Measurements from ENCODE around the gene TMEM221. TPM values are rescaled to one million over a fixed set of nuclear protein-coding genes. Genes with fewer than 3 reads are reported as not detected.

TMEM221 gene
- under 1 TPM in 1 of 3 donors, not detected in 2; 0.24 TPM for polyA plus RNA-seq

DNA sequence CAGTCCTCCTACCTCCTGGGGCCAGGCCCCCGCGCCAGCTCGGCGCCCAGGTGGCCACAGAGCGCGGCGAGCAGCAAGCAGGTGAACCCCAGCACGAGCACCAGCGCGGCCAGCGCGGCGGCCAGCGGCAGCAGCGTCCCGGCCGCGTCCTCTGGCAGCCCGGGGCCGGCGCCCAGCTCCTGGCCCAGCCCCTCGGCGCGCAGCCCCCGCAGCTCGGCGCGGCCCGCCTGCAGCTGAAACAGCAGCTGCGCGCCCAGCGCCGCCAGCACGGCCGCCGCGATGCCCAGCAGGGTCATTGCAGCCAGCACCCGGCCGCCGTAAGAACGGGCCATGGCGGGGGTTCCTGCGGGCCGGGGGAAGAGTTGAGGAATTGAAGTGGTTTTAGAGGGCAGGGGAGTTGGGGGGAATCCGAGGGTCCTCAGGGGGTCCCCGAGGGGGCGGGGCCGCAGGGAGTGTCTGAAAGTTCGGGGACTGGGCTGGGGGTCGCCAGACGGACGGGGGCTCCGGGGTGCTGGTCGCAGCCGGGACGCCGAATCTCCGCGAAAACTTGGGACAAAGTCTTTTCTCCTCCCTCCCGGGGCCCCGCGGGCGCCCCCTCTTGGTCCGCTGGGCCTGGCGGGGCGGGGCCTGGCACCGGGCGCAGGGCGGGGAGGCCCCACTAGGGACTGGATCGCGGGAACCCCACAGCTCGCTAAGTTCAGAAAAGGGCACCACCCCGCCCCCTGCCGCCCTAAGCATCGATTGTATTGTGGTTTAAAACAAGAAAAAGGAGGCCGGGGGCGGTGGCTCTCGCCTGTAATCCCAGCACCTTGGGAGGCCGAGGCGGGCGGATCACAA is at the start of gene TMEM221:
Gene TMEM221 (minus strand): TSS at position 538 of the 837 bp plus-strand sequence. CDS start 206 bp downstream, at position 332.
- peaks cover 5 to 14% (median 10%) of the 10 kb centered on the region in 3 donors for H3K27me3 Mint-ChIP-seq (ENCODE audit: low read depth in 3 of 3)
- DNase-seq, result peak; percentile 24 to 35 (median 32)
- H3K9me3 Mint-ChIP-seq, result no peaks in the 10 kb centered on the region
- H3K4me1 Mint-ChIP-seq, result peaks cover 5 to 8% of the 10 kb centered on the region in 2 donors
- H3K36me3 Mint-ChIP-seq, result peaks cover 0 to 3% (median 0%) of the 10 kb centered on the region in 3 donors
- no peak within 1 kb of the TSS for H3K27ac Mint-ChIP-seq
- H3K4me3 Mint-ChIP-seq, result peak within 1 kb of the TSS in 3 of 5 donors; percentile 10 to 42 (median 36)

DNA sequence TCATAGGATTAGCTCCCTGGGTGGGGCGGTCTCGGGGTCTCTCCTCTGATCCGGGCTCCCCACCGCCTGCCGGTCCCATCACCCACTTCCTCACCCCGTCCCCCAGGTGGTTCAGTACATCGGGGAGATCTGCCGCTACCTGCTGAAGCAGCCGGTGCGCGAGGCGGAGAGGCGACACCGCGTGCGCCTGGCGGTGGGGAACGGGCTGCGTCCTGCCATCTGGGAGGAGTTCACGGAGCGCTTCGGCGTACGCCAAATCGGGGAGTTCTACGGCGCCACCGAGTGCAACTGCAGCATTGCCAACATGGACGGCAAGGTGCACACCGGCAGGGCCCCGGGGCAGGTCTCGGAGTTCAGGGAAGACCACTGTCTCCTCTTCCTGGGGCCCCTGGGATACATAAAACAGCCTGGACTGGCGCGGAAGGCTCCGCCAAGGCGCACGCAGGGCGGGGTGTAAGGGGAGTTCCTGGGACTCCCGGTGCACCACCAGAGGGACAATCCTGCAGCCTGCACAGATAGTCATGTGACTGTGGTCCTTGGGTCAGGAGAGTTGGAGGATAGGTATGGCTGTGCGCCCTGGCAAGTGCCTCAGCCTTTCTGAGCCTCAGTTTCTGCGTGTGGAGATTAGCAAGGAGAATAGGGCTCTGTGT is 48.8 kb upstream of the TMEM221 start:
- H3K36me3 Mint-ChIP-seq, result no peaks in the 10 kb centered on the region
- H3K27me3 Mint-ChIP-seq (ENCODE audit: low read depth in 3 of 3), result peaks cover 0 to 4% (median 0%) of the 10 kb centered on the region in 3 donors
- no peaks in the 10 kb centered on the region for H3K9me3 Mint-ChIP-seq
- peaks cover 12 to 23% of the 10 kb centered on the region in 2 donors for H3K4me1 Mint-ChIP-seq
- no peak for DNase-seq
- H3K4me3 Mint-ChIP-seq, result no peak overlapping the region
- H3K27ac Mint-ChIP-seq, result peak overlapping the region in 1 of 6 donors; percentile 51

DNA sequence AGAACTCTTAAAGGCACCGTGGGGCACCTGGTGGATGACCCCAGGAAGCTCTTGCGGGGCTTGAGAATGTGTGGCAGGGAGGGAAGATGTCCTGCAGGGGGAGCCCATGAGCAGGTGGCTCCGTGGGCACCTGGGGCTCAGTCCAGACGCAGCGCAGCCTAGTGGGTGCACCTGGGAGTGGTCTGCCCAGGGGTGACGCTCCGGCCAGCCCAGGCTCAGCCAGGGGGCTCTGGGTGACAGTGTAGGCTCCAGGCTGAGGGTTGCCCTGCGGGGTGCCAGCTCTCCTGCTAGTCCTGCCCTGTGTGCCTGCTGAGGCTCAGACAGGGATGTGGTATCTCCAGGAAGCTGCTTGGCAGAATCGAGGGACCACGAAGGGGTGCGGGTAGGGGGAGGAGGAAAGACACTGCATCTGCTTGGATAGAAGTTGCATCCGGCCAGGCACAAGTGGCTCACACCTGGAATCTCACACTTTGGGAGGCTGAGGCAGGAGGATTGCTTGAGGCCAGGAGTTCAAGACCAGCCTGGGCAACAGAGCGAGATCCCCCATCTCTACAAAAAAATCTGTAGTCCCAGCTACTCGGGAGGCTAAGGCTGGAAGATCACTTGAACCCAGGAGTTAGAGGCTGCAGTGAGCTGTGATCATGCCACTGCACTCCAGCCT is 48.0 kb upstream of the TMEM221 start:
- peak; percentile 80 to 81 (median 80) for DNase-seq
- Mint-ChIP-seq H3K4me1 (peaks cover 16 to 25% of the 10 kb centered on the region in 2 donors), H3K4me3 (no peak overlapping the region), H3K9me3 (no peaks in the 10 kb centered on the region), H3K27ac (peak overlapping the region in 5 of 6 donors; percentile 46 to 86 (median 49)), H3K27me3 (ENCODE audit: low read depth in 3 of 3) (peaks cover 0 to 4% (median 0%) of the 10 kb centered on the region in 3 donors), H3K36me3 (no peaks in the 10 kb centered on the region)

DNA sequence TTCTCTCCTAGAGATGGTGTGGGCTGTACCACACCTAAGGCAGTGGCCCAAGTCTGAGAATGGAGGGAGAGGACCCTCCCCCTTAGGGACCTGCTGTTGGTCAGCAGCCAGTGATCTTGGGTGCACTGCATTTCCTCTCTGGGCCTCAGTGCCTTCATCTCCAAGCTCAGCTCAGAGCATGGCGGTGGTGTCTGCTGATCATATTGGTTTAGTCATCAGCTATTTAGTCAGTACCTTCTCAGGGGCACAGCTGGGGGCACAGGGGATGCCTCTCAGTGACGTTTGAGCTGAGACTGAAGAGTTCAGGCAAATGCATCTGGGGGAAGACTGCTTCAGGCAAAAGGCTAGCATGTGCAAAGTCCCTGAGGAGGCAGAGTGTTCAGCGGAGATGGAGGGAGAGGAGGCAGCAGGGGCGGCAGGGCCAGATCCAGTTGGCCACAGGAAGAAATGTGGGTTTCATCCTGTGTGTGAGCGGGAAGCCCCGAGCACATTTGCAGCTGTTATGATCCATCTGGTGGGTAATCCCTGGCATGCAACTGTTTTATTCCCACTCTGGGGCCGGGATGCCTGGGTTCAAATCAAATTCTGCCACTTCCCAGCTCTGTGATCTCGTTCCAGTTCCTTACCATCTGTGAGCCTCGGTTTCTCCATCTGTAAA is 47.3 kb upstream of the TMEM221 start:
- no peak overlapping the region for H3K4me3 Mint-ChIP-seq
- H3K9me3 Mint-ChIP-seq, result no peaks in the 10 kb centered on the region
- peaks cover 22 to 32% of the 10 kb centered on the region in 2 donors for H3K4me1 Mint-ChIP-seq
- peak overlapping the region in 5 of 6 donors; percentile 48 to 86 (median 72) for H3K27ac Mint-ChIP-seq
- no peak for DNase-seq
- no peaks in the 10 kb centered on the region for H3K27me3 Mint-ChIP-seq (ENCODE audit: low read depth in 3 of 3)
- H3K36me3 Mint-ChIP-seq, result no peaks in the 10 kb centered on the region

DNA sequence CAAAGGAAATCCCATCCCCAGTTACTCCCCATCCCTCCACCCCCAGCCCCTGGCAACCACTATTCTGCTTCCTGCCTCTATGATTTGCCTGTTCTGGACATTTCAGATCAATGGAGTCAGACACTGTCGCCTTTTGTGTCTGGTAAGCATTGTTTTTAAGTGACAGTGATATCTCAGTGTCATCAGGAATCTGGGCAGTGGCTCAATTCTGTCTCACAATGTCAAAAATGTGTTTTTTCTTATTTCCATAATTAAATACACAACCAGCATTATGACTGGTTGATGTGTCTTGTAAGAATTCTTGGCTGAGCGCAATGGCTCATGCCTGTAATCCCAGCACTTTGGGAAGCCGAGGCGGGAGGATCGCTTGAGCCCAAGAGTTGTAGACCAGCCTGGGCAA is 42.8 kb upstream of the TMEM221 start:
- Mint-ChIP-seq H3K27ac (peak overlapping the region; percentile 51 to 100 (median 94)), H3K4me1 (peaks cover 50 to 54% of the 10 kb centered on the region in 2 donors), H3K36me3 (no peaks in the 10 kb centered on the region), H3K4me3 (peak overlapping the region in 1 of 5 donors; percentile 59), H3K27me3 (ENCODE audit: low read depth in 3 of 3) (peaks cover 4 to 15% (median 11%) of the 10 kb centered on the region in 3 donors), H3K9me3 (no peaks in the 10 kb centered on the region)
- DNase-seq, result no peak

DNA sequence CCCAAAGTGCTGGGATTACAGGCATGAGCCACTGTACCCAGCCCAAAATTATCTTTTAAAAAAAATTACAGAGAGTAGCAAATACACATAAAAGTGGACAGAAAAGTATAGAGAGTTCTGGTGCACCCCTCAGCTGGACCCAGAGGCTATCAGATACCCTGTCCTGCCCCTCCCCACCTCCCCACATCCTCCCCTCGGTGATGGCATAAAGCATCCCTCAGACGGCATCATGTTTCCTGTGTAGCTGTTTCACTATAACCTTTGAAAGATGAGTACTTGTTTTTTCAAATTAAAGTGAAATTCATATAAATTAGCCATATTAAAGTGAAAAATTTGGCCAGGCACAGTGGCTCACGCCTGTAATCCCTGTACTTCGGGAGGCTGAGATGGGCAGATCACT is 41.9 kb upstream of the TMEM221 start:
- Mint-ChIP-seq H3K27me3 (ENCODE audit: low read depth in 3 of 3) (peaks cover 4 to 15% (median 11%) of the 10 kb centered on the region in 3 donors), H3K27ac (peak overlapping the region; percentile 84 to 100 (median 94)), H3K4me1 (peaks cover 43 to 46% of the 10 kb centered on the region in 2 donors), H3K4me3 (peak overlapping the region; percentile 40 to 74 (median 61)), H3K36me3 (no peaks in the 10 kb centered on the region), H3K9me3 (no peaks in the 10 kb centered on the region)
- peak; percentile 69 to 73 (median 71) for DNase-seq

DNA sequence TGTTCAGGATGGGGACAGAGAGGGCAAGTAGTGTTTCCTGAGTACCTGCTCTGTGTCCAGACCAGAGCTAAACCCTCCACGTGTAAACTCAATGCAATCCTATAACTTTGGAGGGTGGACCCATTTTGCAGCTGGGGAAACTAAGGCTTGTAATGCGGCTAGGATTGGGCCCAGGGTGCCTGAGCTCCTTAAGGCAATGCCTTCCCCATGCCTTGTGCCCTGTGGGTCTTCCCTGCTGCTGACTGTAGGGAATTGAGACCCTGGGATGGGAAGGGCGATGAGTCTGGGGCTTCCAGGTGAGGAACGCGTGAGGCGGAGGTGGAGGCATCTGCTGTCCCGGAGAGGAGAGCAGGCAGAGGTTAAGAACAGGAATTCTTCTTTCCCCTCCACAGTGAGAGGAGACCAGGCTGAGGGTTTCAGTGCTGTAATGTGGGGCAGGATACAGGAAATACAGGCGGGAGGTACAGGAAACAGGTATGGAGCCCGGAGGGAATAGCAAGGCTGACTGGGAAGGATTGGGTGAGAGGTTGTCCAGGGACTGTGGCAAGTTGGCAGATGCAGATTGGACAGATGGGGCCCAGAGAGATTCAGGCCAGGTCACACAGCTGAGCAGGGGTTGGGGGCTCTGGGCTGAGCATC is 41.0 kb upstream of the TMEM221 start:
- peaks cover 4 to 17% (median 11%) of the 10 kb centered on the region in 3 donors for H3K27me3 Mint-ChIP-seq (ENCODE audit: low read depth in 3 of 3)
- no peaks in the 10 kb centered on the region for H3K9me3 Mint-ChIP-seq
- peaks cover 45 to 46% of the 10 kb centered on the region in 2 donors for H3K4me1 Mint-ChIP-seq
- peaks cover 0 to 3% (median 0%) of the 10 kb centered on the region in 3 donors for H3K36me3 Mint-ChIP-seq
- H3K27ac Mint-ChIP-seq, result peak overlapping the region; percentile 92 to 100 (median 98)
- DNase-seq, result no peak
- peak overlapping the region; percentile 75 to 91 (median 83) for H3K4me3 Mint-ChIP-seq

DNA sequence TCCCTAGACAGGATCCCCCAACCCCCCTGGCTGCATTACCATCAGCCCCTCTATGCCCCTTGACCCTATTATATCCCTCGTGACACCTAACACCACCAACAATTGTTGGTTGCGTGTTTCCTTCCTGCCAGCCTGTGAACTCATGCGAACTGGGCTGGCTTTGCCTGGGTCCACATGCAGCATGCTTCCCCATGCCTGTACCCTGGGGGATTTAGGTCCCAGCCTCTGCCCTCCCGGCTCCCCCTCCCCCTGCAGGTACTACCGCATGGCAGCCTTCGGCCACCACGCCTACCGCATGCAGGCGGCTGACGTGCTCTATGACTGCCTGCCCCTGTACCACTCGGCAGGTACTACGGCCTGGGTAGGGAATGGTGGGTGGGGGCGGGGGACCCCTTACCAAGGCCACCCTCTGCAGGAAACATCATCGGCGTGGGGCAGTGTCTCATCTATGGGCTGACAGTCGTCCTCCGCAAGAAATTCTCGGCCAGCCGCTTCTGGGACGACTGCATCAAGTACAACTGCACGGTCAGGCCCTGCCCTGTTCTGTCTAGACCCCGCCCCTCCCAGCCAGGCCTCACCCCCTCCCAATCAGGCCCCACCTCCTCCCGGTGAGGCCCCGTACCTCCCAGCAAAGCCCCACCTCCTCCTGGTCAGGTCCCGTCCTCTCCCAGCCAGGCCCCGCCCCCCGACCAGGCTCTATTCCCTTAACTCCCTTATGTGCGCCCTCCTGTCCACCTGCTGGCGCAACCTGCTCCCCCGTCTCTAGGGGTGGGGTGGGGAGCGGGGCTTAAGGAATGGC is 40.3 kb upstream of the TMEM221 start:
- Mint-ChIP-seq H3K27me3 (ENCODE audit: low read depth in 3 of 3) (peaks cover 4 to 18% (median 11%) of the 10 kb centered on the region in 3 donors), H3K36me3 (peaks cover 0 to 4% (median 0%) of the 10 kb centered on the region in 3 donors), H3K4me3 (peak overlapping the region; percentile 75 to 91 (median 83)), H3K27ac (peak overlapping the region; percentile 92 to 100 (median 98)), H3K4me1 (peaks cover 46 to 48% of the 10 kb centered on the region in 2 donors), H3K9me3 (no peaks in the 10 kb centered on the region)
- peak; percentile 77 to 82 (median 79) for DNase-seq

DNA sequence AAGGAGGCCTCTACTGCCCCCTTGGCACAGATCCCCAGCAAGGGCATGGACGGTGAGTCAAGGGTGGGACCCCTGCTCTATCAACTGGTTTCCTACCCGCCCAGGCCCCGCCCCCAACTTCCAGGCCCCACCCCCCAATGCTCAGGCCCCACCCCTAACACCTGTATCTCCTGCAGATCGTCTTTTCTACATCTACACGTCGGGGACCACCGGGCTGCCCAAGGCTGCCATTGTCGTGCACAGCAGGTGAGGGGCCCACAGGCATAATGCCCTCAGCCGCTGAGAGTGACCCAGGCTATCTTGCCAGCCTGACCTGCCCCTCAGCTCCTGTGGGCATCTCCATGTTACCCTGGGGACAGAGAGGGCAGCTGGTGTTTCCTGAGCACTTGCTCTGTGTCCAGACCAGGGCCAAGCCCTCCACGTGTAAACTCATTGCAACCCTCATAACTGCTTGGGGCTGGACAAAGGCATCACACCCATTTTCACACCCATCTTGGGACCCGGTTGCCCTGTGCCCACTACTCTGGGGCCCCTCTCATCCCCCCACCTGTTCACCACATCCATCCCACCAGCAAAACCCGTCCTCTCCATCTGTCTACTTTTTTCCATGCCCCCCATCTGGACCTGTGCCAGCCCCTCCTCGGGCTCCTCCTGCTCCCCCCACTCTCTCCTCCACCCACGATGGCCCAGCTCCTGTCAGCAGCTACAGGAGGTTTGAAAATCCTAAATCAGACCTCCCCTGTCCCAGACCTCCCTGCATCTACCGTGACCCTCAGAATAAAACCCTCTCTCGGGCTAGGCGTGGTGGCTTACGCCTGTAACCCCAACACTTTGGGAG is 39.0 kb upstream of the TMEM221 start:
- peaks cover 46 to 49% of the 10 kb centered on the region in 2 donors for H3K4me1 Mint-ChIP-seq
- peak overlapping the region; percentile 15 to 91 (median 83) for H3K4me3 Mint-ChIP-seq
- DNase-seq, result no peak
- H3K27ac Mint-ChIP-seq, result peak overlapping the region; percentile 92 to 100 (median 98)
- H3K36me3 Mint-ChIP-seq, result peaks cover 0 to 4% (median 0%) of the 10 kb centered on the region in 3 donors
- no peaks in the 10 kb centered on the region for H3K9me3 Mint-ChIP-seq
- H3K27me3 Mint-ChIP-seq (ENCODE audit: low read depth in 3 of 3), result peaks cover 4 to 19% (median 11%) of the 10 kb centered on the region in 3 donors

DNA sequence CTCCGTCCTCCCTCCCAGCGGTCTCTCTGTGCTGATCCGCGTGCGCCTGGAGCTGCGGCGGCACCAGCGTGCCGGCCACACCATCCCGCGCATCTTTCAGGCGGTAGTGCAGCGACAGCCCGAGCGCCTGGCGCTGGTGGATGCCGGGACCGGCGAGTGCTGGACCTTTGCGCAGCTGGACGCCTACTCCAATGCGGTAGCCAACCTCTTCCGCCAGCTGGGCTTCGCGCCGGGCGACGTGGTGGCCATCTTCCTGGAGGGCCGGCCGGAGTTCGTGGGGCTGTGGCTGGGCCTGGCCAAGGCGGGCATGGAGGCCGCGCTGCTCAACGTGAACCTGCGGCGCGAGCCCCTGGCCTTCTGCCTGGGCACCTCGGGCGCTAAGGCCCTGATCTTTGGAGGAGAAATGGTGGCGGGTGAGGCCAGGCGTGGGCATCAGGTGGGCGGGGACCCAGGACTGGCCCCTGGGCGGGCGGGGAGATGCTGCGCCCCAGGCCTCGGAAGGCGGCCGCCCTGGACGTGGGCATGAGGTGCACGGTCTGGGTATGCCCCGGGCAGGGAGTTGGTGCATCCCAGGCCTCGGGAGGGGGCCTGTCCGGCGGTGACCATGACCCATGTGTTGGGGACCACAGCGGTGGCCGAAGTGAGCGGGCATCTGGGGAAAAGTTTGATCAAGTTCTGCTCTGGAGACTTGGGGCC is 38.2 kb upstream of the TMEM221 start:
- H3K27me3 Mint-ChIP-seq (ENCODE audit: low read depth in 3 of 3), result peaks cover 4 to 19% (median 11%) of the 10 kb centered on the region in 3 donors
- H3K9me3 Mint-ChIP-seq, result no peaks in the 10 kb centered on the region
- DNase-seq, result no peak
- peaks cover 0 to 4% (median 0%) of the 10 kb centered on the region in 3 donors for H3K36me3 Mint-ChIP-seq
- no peak overlapping the region for H3K4me3 Mint-ChIP-seq
- peak overlapping the region in 1 of 6 donors; percentile 50 for H3K27ac Mint-ChIP-seq
- peaks cover 41 to 47% of the 10 kb centered on the region in 2 donors for H3K4me1 Mint-ChIP-seq
